Measurements from ENCODE around the gene STX19.
A peak's percentile ranks its signal among the peaks of the same experiment; 100 is the strongest.

Gene STX19

DNA sequence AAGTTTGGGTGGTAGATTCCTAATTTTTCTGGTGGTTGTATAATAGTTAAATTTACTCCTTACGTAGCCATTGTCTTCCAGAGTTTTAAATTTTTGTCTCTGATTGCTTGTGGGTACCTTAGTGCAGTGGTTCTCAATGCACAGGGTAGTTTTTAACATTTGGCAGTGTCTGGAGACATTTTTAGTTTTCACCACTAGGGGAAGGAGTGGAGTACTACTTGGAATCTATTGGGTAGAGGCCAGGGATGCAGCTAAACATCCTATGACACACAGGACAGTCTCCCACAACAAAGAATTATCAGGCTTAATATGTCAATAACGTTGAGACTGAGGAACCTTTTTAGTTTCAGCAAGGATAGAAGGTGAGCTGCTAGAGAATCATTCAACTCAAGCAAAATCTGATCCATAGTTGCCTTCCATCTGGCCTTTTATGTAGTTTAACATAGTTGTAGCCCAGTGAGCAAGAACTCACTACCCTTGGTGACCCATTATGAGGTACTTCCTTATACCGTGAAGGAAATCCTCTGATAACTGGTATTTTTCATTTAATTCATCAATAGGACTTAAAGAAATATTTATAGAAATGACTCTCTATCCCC lies 8.6 kb upstream of the STX19 start:
- DNase-seq (ENCODE audit: low read depth in 2 of 2): no peak

DNA sequence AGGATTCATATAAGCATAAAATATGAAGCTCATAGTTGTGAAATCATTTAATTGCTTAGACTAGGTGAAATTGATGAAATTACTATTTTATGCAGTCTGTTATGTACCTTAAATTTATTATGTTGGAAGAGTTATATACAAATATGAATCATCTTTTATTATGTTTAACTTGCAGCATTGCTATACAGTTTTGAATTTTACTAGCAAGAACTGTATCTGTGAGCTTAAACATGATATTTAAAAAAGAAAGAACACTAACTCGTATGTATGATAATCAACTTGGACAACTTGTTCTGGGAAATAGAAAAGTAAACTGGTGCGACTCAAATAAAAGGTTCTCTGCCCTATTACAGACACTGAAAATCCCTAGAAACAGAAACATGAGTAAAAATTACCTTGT lies 1.8 kb downstream of the STX19 start:
- DNase-seq (ENCODE audit: low read depth in 2 of 2): no peak

DNA sequence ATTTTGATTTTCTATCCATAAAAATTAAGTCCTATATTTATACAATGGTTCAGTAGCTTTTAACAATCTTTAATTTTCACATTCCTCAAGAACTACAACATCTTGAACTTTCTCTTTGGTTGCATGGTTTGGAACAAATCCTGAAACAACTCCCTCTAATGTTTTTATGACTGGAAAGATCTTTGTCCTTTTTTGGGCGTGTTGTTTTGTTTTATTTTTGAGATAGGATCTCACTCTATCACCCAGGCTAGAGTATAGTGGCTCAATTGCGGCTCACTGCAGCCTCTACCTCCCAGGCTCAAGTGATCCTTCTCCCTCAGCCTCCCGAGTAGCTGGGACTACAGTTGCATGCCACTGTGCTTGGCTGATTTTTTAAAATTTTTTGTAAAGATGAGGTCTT lies 4.0 kb downstream of the STX19 start:
- no peak for DNase-seq (ENCODE audit: low read depth in 2 of 2)

DNA sequence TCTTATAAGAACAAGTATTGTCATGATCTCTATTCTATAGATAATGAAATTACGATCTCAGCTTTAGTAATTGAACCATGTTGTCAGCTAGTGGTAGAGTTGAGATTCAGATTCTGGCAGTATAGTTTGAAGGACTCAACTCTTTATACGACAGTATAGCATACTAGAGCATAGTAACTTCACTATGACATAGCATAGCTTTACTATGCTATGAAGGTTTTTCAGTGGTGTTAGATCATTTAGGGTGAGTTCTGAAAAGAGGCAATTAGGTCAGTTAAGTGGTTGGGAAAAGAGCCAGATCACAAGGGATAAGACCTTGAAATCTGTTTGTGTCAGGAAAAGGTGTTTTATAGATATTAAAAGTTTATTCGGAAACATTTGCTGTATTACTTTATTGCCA lies 8.1 kb downstream of the STX19 start:
- no peak for DNase-seq (ENCODE audit: low read depth in 2 of 2)

DNA sequence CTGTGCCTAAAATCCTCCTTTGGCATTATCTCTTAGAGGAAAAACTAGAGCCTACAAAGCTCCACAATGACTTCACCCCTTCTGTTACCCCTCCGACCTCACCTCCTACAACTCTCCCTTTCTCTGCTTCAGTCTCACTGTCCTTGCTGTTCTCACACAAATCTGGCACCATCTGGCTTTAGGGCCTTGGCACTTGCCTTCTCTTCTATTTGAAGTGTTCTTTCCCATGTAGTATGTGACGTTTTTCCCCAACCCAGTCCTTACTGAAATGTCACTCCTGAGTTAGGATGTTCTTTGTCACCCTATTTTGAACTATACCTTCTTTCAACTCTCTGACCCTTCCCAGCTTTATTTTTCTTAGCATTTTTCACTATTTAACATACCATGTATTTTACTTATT lies 8.7 kb downstream of the STX19 start:
- DNase-seq (ENCODE audit: low read depth in 2 of 2): no peak

DNA sequence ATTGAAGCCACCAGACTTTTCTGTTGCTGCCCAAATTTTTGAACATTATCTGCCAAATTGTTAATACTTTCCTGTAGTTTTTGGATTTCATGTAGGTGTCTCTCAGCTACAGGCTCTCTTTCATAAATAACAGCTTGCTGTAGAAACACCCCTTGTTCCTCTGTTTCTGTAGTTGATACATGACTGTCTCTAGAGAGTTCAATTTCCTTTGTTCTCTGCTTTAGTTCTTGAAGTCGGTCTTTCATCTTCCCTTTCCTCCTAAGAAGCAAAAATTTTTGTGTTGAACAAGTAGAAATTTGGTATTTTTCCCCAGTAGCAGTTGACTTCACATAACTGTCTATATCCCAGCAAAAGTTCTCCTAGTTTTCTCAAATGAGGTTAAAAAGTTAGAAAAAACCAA lies 13.4 kb downstream of the STX19 start:
- no peak for DNase-seq (ENCODE audit: low read depth in 2 of 2)

DNA sequence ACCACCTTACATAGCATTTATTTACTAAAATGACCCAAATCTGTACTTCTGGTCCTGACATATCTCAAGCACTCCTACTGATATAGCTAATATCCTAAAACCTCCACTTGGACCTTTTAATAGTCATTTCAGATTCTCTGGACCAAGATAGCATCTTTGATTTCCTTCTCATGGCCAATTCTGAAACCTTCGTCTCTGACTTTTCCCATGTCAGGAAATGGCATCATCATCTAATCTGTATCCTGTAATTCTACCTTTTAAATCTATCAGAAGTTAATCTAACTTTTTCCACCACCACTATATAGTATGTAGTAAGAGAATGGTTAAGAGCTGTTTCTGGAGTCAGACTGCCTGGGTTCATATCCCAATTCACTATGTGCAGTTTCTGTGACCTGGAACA lies 16.2 kb downstream of the STX19 start:
- no peak for DNase-seq (ENCODE audit: low read depth in 2 of 2)

DNA sequence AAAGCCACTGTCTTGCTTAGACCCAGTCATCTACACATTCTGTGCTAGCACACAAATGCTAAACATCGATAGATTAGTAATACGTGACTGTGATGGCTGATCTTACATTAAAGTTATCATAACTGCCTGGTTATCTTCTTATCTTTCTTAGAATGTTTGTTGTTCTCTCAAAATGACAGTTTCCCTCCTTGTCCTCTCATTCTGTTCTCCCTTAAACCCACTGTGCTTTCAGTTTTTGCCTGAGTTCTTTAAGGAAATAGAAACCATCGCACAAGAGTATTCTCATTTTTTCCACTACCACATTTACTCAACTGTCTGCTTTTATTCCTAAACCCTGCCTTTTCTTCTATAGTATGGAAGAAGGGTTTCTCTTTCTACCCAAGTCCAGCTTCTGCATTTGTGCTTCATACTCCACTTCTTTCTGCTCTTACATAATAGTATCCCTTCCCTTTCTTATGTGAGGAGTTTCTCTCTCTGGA lies 17.1 kb downstream of the STX19 start:
- no peak for DNase-seq (ENCODE audit: low read depth in 2 of 2)

DNA sequence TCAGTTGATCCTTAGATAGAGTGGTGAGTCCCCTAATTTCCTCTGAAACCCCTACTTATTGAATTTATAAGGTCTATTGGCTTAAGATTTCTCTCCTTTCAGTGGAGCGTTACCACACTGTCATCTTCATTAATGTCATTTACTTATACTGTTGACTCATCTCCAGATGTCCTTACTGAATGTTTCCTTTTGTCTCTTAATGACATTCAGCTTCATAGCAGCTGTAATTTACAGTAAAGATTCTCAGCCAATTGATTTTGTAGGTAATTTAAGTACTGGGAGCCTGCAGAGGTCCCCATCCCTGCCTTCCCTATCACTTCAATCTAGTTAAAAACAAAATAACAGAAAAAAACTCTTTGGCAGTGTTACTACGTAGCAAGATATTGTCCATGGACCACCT lies 18.8 kb downstream of the STX19 start:
- DNase-seq (ENCODE audit: low read depth in 2 of 2): no peak

DNA sequence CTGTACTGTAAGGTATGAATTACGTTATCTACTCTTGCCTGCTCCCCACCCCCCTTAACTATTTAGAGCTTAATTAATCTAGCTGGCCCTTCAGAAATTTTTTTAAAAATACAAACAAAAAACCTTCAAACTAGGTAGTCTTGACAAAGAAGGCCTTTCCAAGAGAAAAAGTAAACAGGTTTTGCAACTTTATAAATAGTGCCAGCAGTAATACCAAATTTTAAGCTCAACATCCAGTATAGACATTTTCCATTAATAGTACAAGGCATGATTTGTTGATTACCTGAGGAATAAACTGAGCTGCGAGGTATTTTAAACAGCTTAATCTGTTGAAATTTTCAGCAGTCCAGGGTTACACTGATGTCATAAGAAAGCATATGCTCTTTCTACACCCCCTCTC lies 20.1 kb downstream of the STX19 start:
- DNase-seq (ENCODE audit: low read depth in 2 of 2): no peak

DNA sequence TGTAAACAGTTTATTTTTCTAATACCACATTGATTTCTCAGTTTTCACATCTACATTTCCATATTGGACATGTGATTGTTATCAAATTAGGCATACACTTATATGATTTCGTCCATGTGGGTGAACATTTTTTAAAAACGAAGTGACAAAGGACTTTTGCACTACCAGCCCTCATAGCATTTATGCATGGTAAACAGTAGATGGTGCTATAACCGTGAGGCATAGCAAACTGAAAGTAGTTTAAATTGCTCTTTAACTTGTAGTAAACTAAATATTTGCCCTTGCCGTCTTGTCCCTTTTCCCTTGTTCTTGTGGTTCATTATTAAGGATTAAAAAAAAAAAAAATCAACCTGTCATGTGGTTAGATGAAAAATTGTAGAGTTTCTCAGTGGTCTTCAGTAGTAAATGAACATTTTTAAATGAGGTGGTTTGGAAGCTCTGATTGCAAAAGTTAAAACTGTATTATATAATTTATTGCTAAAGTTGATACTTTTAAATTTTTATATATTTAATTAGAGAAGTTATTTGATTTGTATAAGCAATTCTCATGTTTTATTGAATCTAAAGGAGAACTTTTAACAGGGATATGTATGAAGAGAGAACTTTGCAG lies 24.0 kb downstream of the STX19 start:
- no peak for DNase-seq (ENCODE audit: low read depth in 2 of 2)

DNA sequence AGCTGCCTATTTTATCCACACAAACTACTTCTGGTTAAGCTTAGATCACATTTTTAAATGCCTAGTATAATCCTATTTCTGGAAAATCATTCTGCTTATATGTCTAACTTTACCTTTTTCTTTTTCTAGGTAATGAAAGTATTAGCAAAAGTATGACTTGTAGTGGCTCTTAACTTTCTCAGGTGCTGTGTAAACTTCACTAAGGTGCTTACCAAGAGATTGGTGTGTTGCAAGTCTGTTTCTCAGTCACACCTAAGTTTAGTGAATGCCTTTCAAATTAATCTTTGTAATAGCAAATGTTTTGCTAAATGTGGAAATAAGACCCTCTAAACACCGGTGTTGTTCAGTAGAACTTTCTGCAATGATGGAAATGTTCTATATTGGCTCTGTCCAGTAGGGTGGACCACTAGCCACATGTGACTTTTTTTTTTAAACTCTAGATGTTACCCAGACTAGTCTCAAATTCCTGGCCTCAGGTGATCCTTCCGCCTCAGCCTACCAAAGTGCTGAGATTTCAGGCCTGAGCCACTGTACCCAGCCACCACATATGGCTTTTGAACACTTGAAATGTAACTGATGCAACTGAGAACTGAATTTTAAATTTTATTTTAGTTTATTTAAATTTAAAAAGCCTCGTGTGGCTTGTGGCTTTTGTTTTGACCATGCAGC lies 26.4 kb downstream of the STX19 start:
- DNase-seq (ENCODE audit: low read depth in 2 of 2): no peak

DNA sequence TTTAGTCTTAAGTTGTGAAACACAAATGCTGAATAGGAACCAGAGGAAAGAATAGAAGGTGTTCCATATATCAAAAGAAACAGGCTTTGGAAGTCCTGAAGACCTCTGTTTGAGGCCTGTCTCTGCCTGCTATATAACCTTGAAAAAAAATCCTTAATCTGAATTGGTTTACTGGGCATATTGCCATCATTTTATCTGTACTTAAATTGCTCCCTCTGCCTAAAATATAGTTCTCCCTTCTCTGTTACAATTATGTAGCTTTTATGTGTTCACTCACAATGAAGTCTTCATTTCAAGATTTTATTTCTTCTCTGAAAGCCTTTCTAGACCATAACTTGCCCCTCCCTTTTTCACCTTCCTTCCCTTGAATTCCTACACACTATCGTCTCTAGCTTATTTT lies 27.2 kb downstream of the STX19 start:
- no peak for DNase-seq (ENCODE audit: low read depth in 2 of 2)

DNA sequence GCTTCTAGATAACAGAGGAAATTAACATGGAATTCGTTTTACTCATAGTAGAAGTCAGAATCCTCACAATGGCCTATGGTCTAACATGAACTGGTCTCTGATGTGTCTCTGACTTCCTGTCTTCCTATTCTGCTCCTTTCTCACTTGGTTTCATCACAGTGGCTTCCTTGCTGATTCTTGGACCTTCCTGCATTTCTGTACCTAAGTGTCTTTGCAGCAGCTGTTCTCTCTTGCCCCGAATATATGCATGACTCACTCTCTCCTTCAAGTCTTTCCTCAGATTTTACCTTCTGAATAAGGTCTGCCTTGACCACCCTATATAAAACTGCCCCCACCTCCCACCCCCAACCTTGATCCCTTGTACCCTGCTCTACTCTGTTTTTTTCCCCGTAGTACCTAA lies 34.3 kb downstream of the STX19 start:
- no peak for DNase-seq (ENCODE audit: low read depth in 2 of 2)

DNA sequence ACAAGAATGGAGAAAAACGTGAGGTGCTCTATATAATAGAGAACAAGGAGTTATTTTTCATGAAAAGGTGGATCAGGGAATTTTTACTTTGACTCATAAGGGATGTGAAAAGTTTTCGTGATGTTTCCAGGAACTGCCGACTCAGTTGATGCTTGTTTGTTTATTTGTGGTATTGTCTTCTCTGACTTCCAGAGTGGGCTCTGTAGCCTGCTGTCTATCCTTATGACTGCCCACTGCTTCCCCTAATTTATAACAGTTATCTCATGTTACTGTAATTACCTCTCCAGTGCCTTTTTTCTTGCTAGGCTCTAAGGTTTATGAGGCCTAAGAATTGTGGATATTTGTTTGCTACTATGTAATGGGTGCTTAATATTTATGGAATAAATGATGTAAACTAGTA lies 36.2 kb downstream of the STX19 start:
- no peak for DNase-seq (ENCODE audit: low read depth in 2 of 2)

DNA sequence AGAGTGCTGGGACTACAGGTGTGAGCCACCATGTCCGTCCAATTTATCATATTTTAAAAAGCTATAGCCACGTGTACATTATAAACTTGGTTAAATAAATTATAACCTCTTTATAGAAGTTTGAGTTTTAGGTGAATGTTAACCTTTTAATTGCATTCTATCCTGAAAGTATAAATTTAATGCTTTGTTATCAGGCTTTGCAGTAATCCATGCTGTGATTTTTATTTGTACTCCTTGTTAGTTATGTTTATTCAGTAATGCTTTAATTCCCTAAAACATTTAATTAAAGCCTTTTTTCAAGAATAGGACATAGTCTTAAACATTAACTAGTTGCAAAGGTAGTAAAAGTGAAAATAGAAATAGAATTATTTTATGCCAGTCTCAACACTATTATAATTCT lies 36.8 kb downstream of the STX19 start:
- DNase-seq (ENCODE audit: low read depth in 2 of 2): no peak

DNA sequence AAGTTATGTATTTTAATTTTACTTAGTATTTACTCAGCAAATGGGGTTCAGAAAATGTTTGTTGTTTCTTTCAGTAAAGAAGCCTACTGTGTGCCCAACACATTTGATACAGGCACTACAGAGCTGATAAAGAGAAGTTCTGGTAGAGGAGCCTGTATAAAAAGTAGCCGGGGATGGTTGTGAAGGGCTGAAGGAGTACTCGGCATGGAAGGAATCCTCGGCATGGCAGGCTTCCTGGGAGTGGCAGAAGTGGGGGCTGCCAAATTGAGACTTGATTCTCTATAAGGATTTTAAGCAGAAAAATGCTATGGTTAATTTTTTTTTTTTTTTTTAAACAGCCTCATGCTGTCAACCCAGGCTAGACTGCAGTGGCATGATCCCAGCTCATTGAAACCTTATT lies 39.2 kb downstream of the STX19 start:
- DNase-seq (ENCODE audit: low read depth in 2 of 2): no peak

DNA sequence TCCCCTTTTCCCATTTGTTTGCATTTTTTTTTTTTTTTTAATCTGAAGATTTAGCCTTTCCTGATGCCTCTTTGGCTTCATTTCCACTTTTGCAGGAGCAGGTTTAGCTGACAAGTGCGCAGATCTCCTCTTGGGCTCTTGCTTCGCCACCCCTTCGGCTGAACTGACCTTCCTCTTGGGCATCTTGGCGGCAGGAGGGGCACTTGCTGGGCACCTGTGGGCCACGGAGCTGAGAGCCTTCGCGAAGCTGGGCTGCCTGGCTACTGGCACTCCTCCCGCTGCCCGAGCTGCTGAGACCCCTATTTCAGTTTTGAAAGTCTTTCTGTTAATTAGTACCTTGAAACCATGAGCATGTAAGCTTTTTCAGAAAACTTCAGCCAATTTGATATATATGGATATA lies 39.6 kb downstream of the STX19 start:
- no peak for DNase-seq (ENCODE audit: low read depth in 2 of 2)

DNA sequence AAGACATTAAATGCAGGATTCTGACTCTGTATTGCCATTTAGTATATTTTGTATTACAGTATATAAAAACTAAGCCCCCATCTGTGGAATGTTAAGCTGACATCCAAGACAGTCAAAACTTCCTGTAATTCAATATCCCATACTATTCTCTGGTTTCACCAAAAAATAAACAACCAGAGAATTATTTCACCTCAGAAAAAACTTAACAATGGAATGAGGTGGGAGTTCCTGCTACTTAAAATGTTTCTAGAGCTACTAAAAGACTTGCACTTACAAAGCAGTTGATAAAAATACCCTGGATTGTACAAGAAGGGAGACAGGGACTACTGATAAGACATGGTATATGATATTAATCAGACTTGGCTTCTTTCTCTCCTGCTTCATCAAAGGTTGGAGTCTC lies 40.1 kb downstream of the STX19 start:
- no peak for DNase-seq (ENCODE audit: low read depth in 2 of 2)

DNA sequence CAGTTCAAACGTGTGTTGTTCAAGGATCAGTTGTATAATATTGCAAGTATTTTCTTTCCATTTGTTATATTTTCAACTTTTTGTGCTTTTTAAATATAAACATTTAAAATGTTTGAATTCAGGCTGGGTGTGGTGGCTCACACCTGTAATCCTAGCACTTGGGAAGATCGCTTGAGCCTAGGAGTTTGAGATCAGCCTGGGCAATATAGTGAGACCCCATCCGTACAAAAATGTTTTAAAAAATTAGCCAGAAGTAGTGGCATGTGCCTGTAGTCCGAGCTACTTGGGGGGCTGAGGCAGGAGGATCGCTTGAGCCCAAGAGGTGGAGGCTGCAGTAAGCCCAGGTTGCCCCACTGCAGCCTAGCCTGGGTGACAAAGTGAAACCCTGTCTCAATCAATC lies 43.8 kb downstream of the STX19 start:
- no peak for DNase-seq (ENCODE audit: low read depth in 2 of 2)

DNA sequence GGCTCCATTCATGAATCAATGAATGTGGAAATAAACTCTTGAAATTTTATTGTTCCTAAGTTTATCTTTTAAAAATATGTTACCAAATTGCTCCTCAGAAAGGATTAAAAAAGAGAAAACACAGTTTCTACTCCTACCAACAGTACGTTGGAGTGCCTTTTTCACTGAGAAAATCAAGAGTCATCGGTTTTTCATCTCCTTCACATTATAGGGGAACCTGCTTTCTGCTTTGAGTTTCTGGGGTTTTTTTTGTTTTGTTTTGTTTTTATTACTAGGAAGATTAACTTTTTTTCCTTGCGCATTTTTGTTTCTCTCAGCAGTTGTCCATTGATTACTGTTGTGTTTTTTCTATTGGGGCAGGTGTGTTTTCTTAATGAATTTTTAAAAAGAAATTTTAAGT lies 45.0 kb downstream of the STX19 start:
- no peak for DNase-seq (ENCODE audit: low read depth in 2 of 2)

DNA sequence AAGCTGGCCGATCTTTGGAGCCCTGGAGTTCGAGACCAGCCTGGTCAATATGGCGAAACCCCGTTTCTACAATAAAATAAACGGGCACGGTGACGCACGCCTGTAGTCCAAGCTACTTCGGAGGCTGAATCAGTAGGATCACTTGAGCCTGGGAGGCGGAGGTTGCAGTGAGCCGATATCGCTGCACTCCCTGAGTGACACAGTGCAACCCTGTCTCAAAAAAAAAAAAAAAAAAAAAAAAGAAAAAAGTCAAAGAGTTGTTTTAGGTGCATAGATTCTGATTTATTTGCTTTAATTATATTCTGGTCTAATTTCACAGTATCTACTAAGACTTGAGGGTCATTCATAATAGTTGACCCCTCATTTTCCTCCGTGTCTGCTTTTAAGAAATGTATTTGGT lies 46.7 kb downstream of the STX19 start:
- no peak for DNase-seq (ENCODE audit: low read depth in 2 of 2)

DNA sequence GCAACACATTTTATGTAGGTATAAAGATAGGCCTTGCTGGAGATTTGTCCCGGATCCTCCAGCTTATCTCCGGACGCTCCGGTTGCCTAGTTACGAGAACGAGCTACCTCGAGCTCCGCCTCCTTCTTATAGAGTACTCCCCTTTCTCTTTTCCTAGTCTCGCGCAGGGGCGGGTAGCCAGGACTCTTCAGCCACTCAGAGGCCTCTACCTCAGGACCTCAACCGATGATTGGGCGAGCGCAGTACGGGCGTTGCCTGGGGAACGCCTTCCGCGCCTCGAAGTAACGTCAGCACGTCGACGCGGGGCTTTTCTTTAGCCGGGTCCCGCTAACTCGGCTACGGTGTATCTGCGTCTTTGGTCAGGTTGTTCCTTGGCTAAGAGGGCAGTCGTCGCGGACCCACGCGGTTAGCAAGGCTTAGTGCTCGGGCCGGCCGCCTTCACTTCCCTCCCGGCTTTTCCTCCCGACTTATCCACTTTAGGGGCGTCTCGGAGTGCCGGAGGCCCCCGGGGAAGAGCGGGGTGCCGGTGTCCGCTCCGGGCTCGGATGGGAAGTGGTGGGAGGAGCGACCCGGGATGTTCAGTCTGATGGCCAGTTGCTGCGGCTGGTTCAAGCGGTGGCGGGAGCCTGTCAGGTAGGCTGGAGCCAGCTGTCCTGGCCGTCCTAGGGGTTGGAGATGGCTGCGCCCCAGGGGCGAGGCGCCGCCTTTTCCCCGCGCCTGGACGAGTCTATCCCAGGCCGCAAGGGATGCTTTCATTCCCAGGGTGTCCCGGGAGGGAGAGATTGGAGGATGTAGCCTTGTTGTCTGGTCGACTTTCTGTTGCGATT lies 48.3 kb downstream of the STX19 start, which contains the start of gene ARL13B:
ARL13B (plus strand) TSS at position 306 of the 827 bp plus-strand sequence; CDS start at position 575, 269 bp downstream.
- peak; percentile 81 to 92 for DNase-seq (ENCODE audit: low read depth in 2 of 2)

All from stimulated activated CD8-positive, alpha-beta memory T cell treated with anti-CD3 and anti-CD28 coated beads, Interleukin-15, amount 100 ng/mL, for 4 hours (primary cell).